K562 (cell line): ENCODE measurements around the gene COL5A1. TPM values are rescaled to one million over a fixed set of nuclear protein-coding genes. Genes with fewer than 3 reads are reported as not detected.

Experiments
- ATAC-seq: fragments of 200-7000 bp; cut with Tn5 transposase; 3 replicates; pipeline ENCODE4 v1.9.1; 2020; ENCODE audit warnings: moderate library complexity
- BruUV-seq: library from RNA; stranded (reverse); fragments of 400-500 nt; replicated peaks from 2 replicates; lab custom pipeline; 2021; lab: Mats Ljungman, UMichigan
- CTCF ChIA-PET: fragments of 300-600 bp; formaldehyde crosslinking; extraction: SDS; loops from one replicate; lab custom pipeline; 2021; ENCODE audit warnings: low intra/inter-chr PET ratio; lab: Yijun Ruan, JAX
- POLR2A ChIA-PET: fragments of 300-600, 350-650 bp; sonication (Branson Sonifier 250); formaldehyde crosslinking; extraction: SDS; loops from one replicate; lab custom pipeline; 2021; ENCODE audit warnings: antibody characterized with exemption, inconsistent platforms; lab: Yijun Ruan, JAX
- DNase-seq, 4 experiments: peaks; one replicate each; pipeline versions ENCODE4 v3.0.0 to v3.0.0-alpha.2; 2011 to 2018; ENCODE audit warnings: low spot score in 3 of 4, mixed read lengths in 3 of 4; ENCODE audit errors: extremely low read depth in 1 of 4
- FAIRE-seq: peaks from 2 replicates; lab custom pipeline; 2011; peaks lifted over from hg19 to GRCh38; lab: Jason Lieb, UNC
- H2AFZ ChIP-seq: 2 replicates; pipeline ENCODE4 v1.6.0; 2011; ENCODE audit warnings: low read depth, low read length, control low read depth, inconsistent platforms
- H3K27ac ChIP-seq: fragments of 200-600 bp; 3 replicates; pipeline ENCODE4 v1.8.0; 2011; ENCODE audit warnings: low read depth, mild to moderate bottlenecking, control low read depth, inconsistent platforms, low read length, moderate library complexity, mixed read lengths; ENCODE audit errors: extremely low read depth
- H3K27me3 ChIP-seq, 2 experiments: fragments of 300-600 bp in 1 of 2; 2 replicates in 1 of 2; 3 replicates in 1 of 2; pipeline versions ENCODE4 v1.6.0 to v1.8.0; 2011; ENCODE audit warnings: inconsistent platforms in 2 of 2, low read length in 2 of 2, mild to moderate bottlenecking in 1 of 2, mixed read lengths in 1 of 2, moderate library complexity in 1 of 2; ENCODE audit not compliant: control insufficient read depth in 2 of 2, insufficient read depth in 2 of 2
- H3K36me3 ChIP-seq: fragments of 300-600 bp; 3 replicates; pipeline ENCODE4 v1.8.0; 2011; ENCODE audit warnings: mild to moderate bottlenecking, low read length, inconsistent platforms; ENCODE audit not compliant: control insufficient read depth, insufficient read depth
- H3K4me1 ChIP-seq, 2 experiments: fragments of 200-600 bp in 1 of 2; replicated peaks in 1 of 2; 2 replicates in 1 of 2; 3 replicates in 1 of 2; pipeline versions ENCODE4 v1.5.1 to v1.8.0; 2011; ENCODE audit warnings: inconsistent platforms in 2 of 2, low read length in 2 of 2, mild to moderate bottlenecking in 1 of 2, mixed read lengths in 1 of 2, moderate library complexity in 1 of 2; ENCODE audit not compliant: control insufficient read depth in 2 of 2, insufficient read depth in 2 of 2
- H3K4me2 ChIP-seq: 2 replicates; pipeline ENCODE4 v1.6.1; 2011; ENCODE audit warnings: low read length, control low read depth, inconsistent platforms, mixed read lengths; ENCODE audit not compliant: insufficient read depth
- H3K4me3 ChIP-seq: fragments of 200-600 bp; sonication (generic), shearing (Covaris generic); 2 replicates; pipeline ENCODE4 v1.5.1; 2016; ENCODE audit warnings: control low read depth, inconsistent platforms
- H3K79me2 ChIP-seq: fragments of 200-600 bp; 3 replicates; pipeline ENCODE4 v1.8.0; 2011; ENCODE audit warnings: low read length, inconsistent platforms; ENCODE audit not compliant: control insufficient read depth, insufficient read depth
- H3K9ac ChIP-seq, 2 experiments: 2 replicates each; pipeline versions ENCODE4 v1.6.0 to v1.6.1; 2011; ENCODE audit warnings: low read depth in 2 of 2, low read length in 2 of 2, control low read depth in 1 of 2, inconsistent platforms in 1 of 2, mild to moderate bottlenecking in 1 of 2, mixed read lengths in 1 of 2; ENCODE audit not compliant: insufficient read depth in 1 of 2
- H3K9me1 ChIP-seq: one replicate; pipeline ENCODE4 v1.6.0; 2011; ENCODE audit warnings: inconsistent platforms, mild to moderate bottlenecking, low read length, moderate library complexity; ENCODE audit not compliant: control insufficient read depth, insufficient read depth
- H3K9me3 ChIP-seq: replicated peaks from 2 replicates; pipeline ENCODE4 v1.5.1; 2011; ENCODE audit warnings: low read depth, low read length, inconsistent platforms; ENCODE audit not compliant: control insufficient read depth, insufficient read depth
- H4K20me1 ChIP-seq: replicated peaks from 2 replicates; pipeline ENCODE4 v1.6.1; 2011; ENCODE audit warnings: low read length, inconsistent platforms, mixed read lengths; ENCODE audit not compliant: control insufficient read depth, insufficient read depth
- BRCA1 ChIP-seq, 2 experiments: fragments of 450-650 bp in 1 of 2; sonication (generic) in 1 of 2; formaldehyde crosslinking in 1 of 2; IDR thresholded peaks; 2 replicates each; pipeline versions ENCODE4 v1.5.0 to v1.6.1; 2017 to 2020; ENCODE audit warnings: mild to moderate bottlenecking in 1 of 2, missing genetic modification reagents in 1 of 2
- POLR2H ChIP-seq: IDR thresholded peaks from 2 replicates; pipeline ENCODE4 v1.6.1; 2016; ENCODE audit warnings: missing genetic modification characterization, low read depth, mild to moderate bottlenecking, control low read depth, missing compliant biosample characterization, moderate library complexity
- RCOR1 ChIP-seq, 2 experiments: IDR thresholded peaks; 2 replicates each; pipeline ENCODE4 v1.6.1; 2012; ENCODE audit warnings: low read depth in 2 of 2, low read length in 2 of 2, borderline replicate concordance in 1 of 2, improper control_type of control experiment in 1 of 2
- SAFB ChIP-seq: fragments of 200-400 bp; formaldehyde crosslinking; IDR thresholded peaks from 2 replicates; pipeline ENCODE4 v1.6.1; 2017; ENCODE audit warnings: low read depth, low read length, borderline replicate concordance
- YY1 ChIP-seq, 3 experiments: IDR thresholded peaks; 2 replicates each; pipeline ENCODE4 v1.6.1; 2011; ENCODE audit warnings: low read length in 2 of 3, mild to moderate bottlenecking in 2 of 3, moderate library complexity in 2 of 3, borderline replicate concordance in 1 of 3, control low read depth in 1 of 3, low read depth in 1 of 3; ENCODE audit not compliant: insufficient read depth in 3 of 3, insufficient replicate concordance in 2 of 3, control insufficient read depth in 1 of 3, insufficient read length in 1 of 3; ENCODE audit errors: extremely low read depth in 1 of 3
- WGBS: fragments of 100-300 bp; shearing (Covaris generic); methylation state at CpG from one replicate; pipeline ENCODE4 v1.1.6; 2016; ENCODE audit warnings: low coverage, mixed read lengths; ENCODE audit not compliant: insufficient coverage; ENCODE audit errors: missing lambda C conversion rate; 5-methylcytosine and 5-hydroxymethylcytosine counted together
- in situ Hi-C: fragments of 300-500 bp; cut with MboI; formaldehyde crosslinking; loops from 4 replicates; pipeline ENCODE4 v1.15.0; 2018; ENCODE audit warnings: inconsistent platforms, mixed read lengths
- intact Hi-C: fragments of 100-400 bp; cut with micrococcal nuclease; formaldehyde crosslinking; loops from 2 replicates; pipeline ENCODE4 v1.14.2; 2022
- polyA plus RNA-seq, 8 experiments: library from polyadenylated mRNA; depleted of rRNA in 4 of 8; stranded (reverse) in 5 of 8; unstranded in 3 of 8; fragments of >200 nt; fragmentation: Nextera tagmentation in 2 of 8; fragmentation: Illumina TruSeq in 1 of 8; extraction: Ambion mirVana in 2 of 8; extraction: Trizol in 1 of 8; gene quantifications; 2 replicates each; pipeline versions ENCODE4 v1.2.1 to v1.2.3, GENCODE V29; 2011 to 2014; ENCODE audit warnings: inconsistent platforms in 1 of 8, missing spikeins in 1 of 8
- total RNA-seq, 7 experiments: library from RNA; depleted of rRNA in 6 of 7; stranded (reverse); fragments of >200 nt in 6 of 7; fragmentation: Illumina TruSeq in 2 of 7; extraction: Trizol in 2 of 7; gene quantifications; 2 replicates each; pipeline versions ENCODE4 v1.2.1 to v1.2.3, GENCODE V29; 2011 to 2021; ENCODE audit warnings: low replicate concordance in 1 of 7

Gene COL5A1
- total and polyA plus RNA-seq, 9 of the 15 experiments (the other 6 are each of a cell fraction or from before 2014, with no cell fraction given), result under 0.01 to 0.13 (median 0.04) TPM; not detected in 6

GRCh38 chr9:134622896-134623257 is 18.7 kb upstream of the COL5A1 start:
- Histone ChIP-seq H3K79me2 (no peaks in the 10 kb centered on the region), H3K27ac (no peak overlapping the region), H4K20me1 (peaks cover 12% of the 10 kb centered on the region; the same call in 1 of the 2 replicates), H3K36me3 (no peaks in the 10 kb centered on the region), H3K27me3 (peaks cover 11 to 93% of the 10 kb centered on the region in 2 experiments; a peak in 3 of 5 replicates), H3K9me1 (no peaks in the 10 kb centered on the region), H3K4me1 (no peaks in the 10 kb centered on the region), H3K9me3 (no peaks in the 10 kb centered on the region), H2AFZ (no peak overlapping the region), H3K4me2 (no peak overlapping the region), H3K4me3 (no peak overlapping the region), H3K9ac (no peak overlapping the region)
- intact Hi-C loops, result no loop called here
- ChIA-PET POLR2A (no interaction called here), CTCF (no interaction called here)
- WGBS, result 0% methylated on average over 5 of the region's 6 CpGs
- FAIRE-seq (no peak), DNase-seq (no peak), ATAC-seq (no peak)
- TF ChIP-seq SAFB (no peak), BRCA1 (IDR thresholded peaks at IDR 0.05) (no peak), BRCA1 (CRISPR knock-in tag; IDR thresholded peaks at IDR 0.05) (no peak), RCOR1 (IDR thresholded peaks at IDR 0.05; ENCODE audit: borderline replicate concordance in 1 of 2, low read depth in 2 of 2, low read length in 2 of 2) (no peak), POLR2H (tag) (no peak), YY1 (IDR thresholded peaks at IDR 0.05; ENCODE audit: borderline replicate concordance in 1 of 3, control insufficient read depth in 1 of 3, extremely low read depth in 1 of 3, insufficient read depth in 3 of 3, insufficient read length in 1 of 3, insufficient replicate concordance in 2 of 3, low read depth in 1 of 3, low read length in 2 of 3) (no peak)
- BruUV-seq, result no TSS peak
- in situ Hi-C loops, result no loop called here
